GM12878 (cell line): Measurements from ENCODE around the gene RXFP4. TPM values are rescaled to one million over a fixed set of nuclear protein-coding genes. Genes with fewer than 3 reads are reported as not detected.

Experiments
- ATF3 ChIP-seq: IDR thresholded peaks from 2 replicates; pipeline ENCODE4 v1.6.1; 2011; ENCODE audit warnings: low read depth, mild to moderate bottlenecking, low read length, moderate library complexity, borderline replicate concordance; ENCODE audit errors: extremely low read depth
- BCL11A ChIP-seq: IDR thresholded peaks from 2 replicates; pipeline ENCODE4 v1.6.1; 2011; ENCODE audit warnings: low read depth, low read length
- BCLAF1 ChIP-seq: fragments of 450-650 bp; IDR thresholded peaks from 2 replicates; pipeline ENCODE4 v1.6.1; 2017; ENCODE audit warnings: antibody characterized with exemption, mild to moderate bottlenecking, moderate library complexity
- CHD4 ChIP-seq: fragments of 200-600 bp; sonication (generic); IDR thresholded peaks from 2 replicates; pipeline ENCODE4 v1.6.1; 2016; ENCODE audit warnings: mild to moderate bottlenecking
- E2F4 ChIP-seq: IDR thresholded peaks from 2 replicates; pipeline ENCODE4 v1.6.1; 2012; ENCODE audit warnings: low read depth, low read length, improper control_type of control experiment
- E2F8 ChIP-seq: fragments of 450-650 bp; IDR thresholded peaks from 2 replicates; pipeline ENCODE4 v1.6.1; 2018; ENCODE audit warnings: mild to moderate bottlenecking, low read depth, moderate library complexity; ENCODE audit not compliant: partially characterized antibody
- ETV6 ChIP-seq, 2 experiments: fragments of 450-650 bp in 1 of 2; IDR thresholded peaks in 1 of 2; conservative IDR thresholded peaks in 1 of 2; 2 replicates each; pipeline ENCODE4 v1.6.1; 2014; ENCODE audit warnings: antibody characterized with exemption in 1 of 2, borderline replicate concordance in 1 of 2, low read depth in 1 of 2, mild to moderate bottlenecking in 1 of 2, moderate library complexity in 1 of 2
- HDAC2 ChIP-seq: fragments of 200-600 bp; sonication (generic); IDR thresholded peaks from 2 replicates; pipeline ENCODE4 v1.6.1; 2017
- MTA3 ChIP-seq: IDR thresholded peaks from 2 replicates; pipeline ENCODE4 v1.6.1; 2012; ENCODE audit warnings: low read length, inconsistent platforms, borderline replicate concordance
- MXI1 ChIP-seq: fragments of 150-350 bp; IDR thresholded peaks from 2 replicates; pipeline ENCODE4 v1.6.1; 2011; ENCODE audit warnings: low read depth, mild to moderate bottlenecking, inconsistent platforms, low read length, improper control_type of control experiment
- NBN ChIP-seq: fragments of 450-650 bp; IDR thresholded peaks from 2 replicates; pipeline ENCODE4 v1.6.1; 2016
- NR2F1 ChIP-seq: fragments of 450-650 bp; conservative IDR thresholded peaks from 2 replicates; pipeline ENCODE4 v1.6.1; 2017; ENCODE audit warnings: mild to moderate bottlenecking
- PBX3 ChIP-seq: IDR thresholded peaks from 2 replicates; pipeline ENCODE4 v1.6.1; 2011; ENCODE audit warnings: mild to moderate bottlenecking, low read depth, low read length, moderate library complexity; ENCODE audit not compliant: insufficient replicate concordance
- PKNOX1 ChIP-seq: fragments of 450-650 bp; IDR thresholded peaks from 2 replicates; pipeline ENCODE4 v1.6.1; 2016; ENCODE audit warnings: mild to moderate bottlenecking
- RAD21 ChIP-seq: IDR thresholded peaks from 2 replicates; pipeline ENCODE4 v1.6.1; 2011; ENCODE audit warnings: mild to moderate bottlenecking, low read depth, low read length, moderate library complexity; ENCODE audit not compliant: insufficient read depth
- RCOR1 ChIP-seq: conservative IDR thresholded peaks from 2 replicates; pipeline ENCODE4 v1.6.1; 2012; ENCODE audit warnings: low read depth, low read length, improper control_type of control experiment
- SMC3 ChIP-seq: IDR thresholded peaks from 2 replicates; pipeline ENCODE4 v1.6.1; 2011; ENCODE audit warnings: low read length, improper control_type of control experiment, borderline replicate concordance
- SP1 ChIP-seq: IDR thresholded peaks from one replicate; pipeline ENCODE4 v1.6.1; 2011; ENCODE audit warnings: low read depth, low read length
- STAT1 ChIP-seq: fragments of 450-650 bp; conservative IDR thresholded peaks from 2 replicates; pipeline ENCODE4 v1.6.1; 2014; ENCODE audit warnings: antibody characterized with exemption, mild to moderate bottlenecking
- TCF12 ChIP-seq: IDR thresholded peaks from 2 replicates; pipeline ENCODE4 v1.6.1; 2011; ENCODE audit warnings: low read depth, mild to moderate bottlenecking, low read length
- ZNF622 ChIP-seq: fragments of 450-650 bp; IDR thresholded peaks from 2 replicates; pipeline ENCODE4 v1.6.1; 2017; ENCODE audit warnings: mild to moderate bottlenecking, inconsistent platforms
- polyA plus RNA-seq, 11 experiments: library from polyadenylated mRNA; depleted of rRNA in 4 of 11; unstranded in 6 of 11; stranded (reverse) in 5 of 11; fragments of >200 nt; fragmentation: Nextera tagmentation in 4 of 11; fragmentation: Illumina TruSeq in 1 of 11; extraction: Ambion mirVana in 4 of 11; extraction: Trizol in 1 of 11; gene quantifications; 1 replicate in 1 of 11; 2 replicates in 10 of 11; pipeline versions ENCODE4 v1.2.1 to v1.2.3, GENCODE V29; 2011 to 2016; ENCODE audit warnings: inconsistent platforms in 2 of 11, missing spikeins in 2 of 11, low read depth in 1 of 11
- total RNA-seq, 4 experiments: library from RNA; depleted of rRNA in 3 of 4; stranded (reverse); fragments of >200 nt in 3 of 4; fragmentation: Illumina TruSeq in 1 of 4; extraction: Trizol in 1 of 4; gene quantifications; 2 replicates each; pipeline versions ENCODE4 v1.2.1 to v1.2.3, GENCODE V29; 2013 to 2021

RXFP4 gene
- total and polyA plus RNA-seq, 10 of the 15 experiments (the other 5 are each of a cell fraction or from before 2014, with no cell fraction given) = 0.10 to 0.40 (median 0.39) TPM; not detected in 7

- TF ChIP-seq E2F4 (no peak), E2F8 (no peak), BCL11A (no peak), MXI1 (peak; percentile 31; the same call in 1 of the 2 replicates), CHD4 (no peak), PBX3 (no peak), BCLAF1 (no peak), MTA3 (no peak), NBN (peak; percentile 43; the same call in 1 of the 2 replicates), PKNOX1 (peak; percentile 63; the same call in 1 of the 2 replicates), SP1 (no peak), ZNF622 (no peak), ETV6 (conservative IDR thresholded peaks at IDR 0.05 in 1 of 2, IDR thresholded peaks at IDR 0.05 in 1 of 2; ENCODE audit: borderline replicate concordance in 1 of 2, low read depth in 1 of 2) (no peak), NR2F1 (0 out of 2 replicates have a peak, but pooled peaks have one; percentile 25), STAT1 (no peak), ATF3 (no peak), SMC3 (peak; percentile 99), HDAC2 (no peak), RAD21 (peak; percentile 99), TCF12 (no peak), RCOR1 (no peak)
Measured at GRCh38 chr1:155938220-155938627, 3.2 kb upstream of the RXFP4 start (continued).
